Pancreas (tissue), 10 donors: Measurements from ENCODE around the gene LPAR1. TPM values are rescaled to one million over a fixed set of nuclear protein-coding genes. Genes with fewer than 3 reads are reported as not detected.
A peak's percentile ranks its signal among the peaks of the same experiment; 100 is the strongest.
"Not testable (repeated sequence)": the region's sequence is repeated elsewhere in the genome, so short reads cannot be mapped to it uniquely, and the experiment has no call there.

Source experiments
- ATAC-seq, 4 donors: fragments of 200-7000 bp; cut with Tn5 transposase; one replicate each; pipeline versions ENCODE4 v1.8.0 to v1.9.1; 2020; ENCODE audit warnings: mild to moderate bottlenecking in 4 of 4, moderate library complexity in 4 of 4
- DNase-seq, 6 donors: peaks; one replicate each; pipeline ENCODE4 v3.0.0-alpha.2; 2020
- FAIRE-seq: peaks from 2 replicates; lab custom pipeline; 2012; peaks lifted over from hg19 to GRCh38; lab: Jason Lieb, UNC
- H3K27ac ChIP-seq, 4 donors: fragments of 200-600 bp; sonication (generic); 1 replicate in 3 of 4; 2 replicates in 1 of 4; pipeline versions ENCODE4 v1.5.0 to v1.8.0; 2020
- H3K27me3 ChIP-seq, 4 donors: fragments of 200-600 bp; one replicate each; pipeline ENCODE4 v1.8.0; 2021
- H3K36me3 ChIP-seq, 3 donors: fragments of 200-600 bp; sonication (generic) in 1 of 3; one replicate each; pipeline versions ENCODE4 v1.5.0 to v1.8.0; 2020 to 2021
- H3K4me1 ChIP-seq, 3 donors: fragments of 200-600 bp; one replicate each; pipeline ENCODE4 v1.8.0; 2021
- H3K4me3 ChIP-seq, 4 donors: fragments of 200-600 bp; sonication (generic) in 2 of 4; one replicate each; pipeline versions ENCODE4 v1.5.0 to v1.8.0; 2020 to 2021
- H3K9me3 ChIP-seq, 4 donors: fragments of 200-600 bp; one replicate each; pipeline ENCODE4 v1.8.0; 2021
- whole genome bisulfite sequencing, 2 donors: extraction: QIAGEN DNeasy Blood & Tissue Kit; methylation state at CpG; one replicate each; pipeline ENCODE4 v1.1.7; 2013; 5-methylcytosine and 5-hydroxymethylcytosine counted together
- intact Hi-C, 3 donors: fragments of 100-400 bp; cut with DNase I; formaldehyde crosslinking; loops; one replicate each; pipeline versions ENCODE4 v1.11.1 to v1.14.2; 2022
- polyA plus RNA-seq, 2 donors: library from polyadenylated mRNA; stranded (reverse); fragments of 200-250 nt; gene quantifications; one replicate each; pipeline ENCODE4 v1.2.3, GENCODE V29; 2013
- total RNA-seq, 6 donors: library from RNA; stranded (reverse); fragmentation: NEBNext Ultra II Directional in 4 of 6; extraction: Animal tissue kit (Norgen Biotek cat#: 25700) in 4 of 6; gene quantifications; one replicate each; pipeline versions ENCODE4 v1.2.1 to v1.2.4, GENCODE V29; 2021 to 2023
- TF ChIP-seq, protein P1 (sequence below), 4 donors: fragments of 200-600 bp; sonication (generic) in 3 of 4; IDR thresholded peaks; one replicate each; pipeline versions ENCODE4 v1.5.0 to v1.8.0; 2021; ENCODE audit warnings: antibody characterized with exemption in 4 of 4
- donor health status: healthy with polysubstance abuse.
- donor health status: DM: no; HTN: no; CAD: no; lungs with moderate emphysema.
- donor health status: DM: no; HTN: no; CAD: no.
- donor health status: control.
- donor health status: control.
- donor health status: Bipolar disorder and iron deficiency.
- donor health status: DM: yes; HTN: yes; CAD: no.
- donor health status: DM: no; HTN: no; CAD: no.
- donor health status: DM: no; HTN: no; CAD: no.
- donor health status: DM: yes; HTN: yes; CAD: no.

The LPAR1 gene
- total and polyA plus RNA-seq, 8 donors = 3.8 to 11.4 (median 5.2) TPM

DNA sequence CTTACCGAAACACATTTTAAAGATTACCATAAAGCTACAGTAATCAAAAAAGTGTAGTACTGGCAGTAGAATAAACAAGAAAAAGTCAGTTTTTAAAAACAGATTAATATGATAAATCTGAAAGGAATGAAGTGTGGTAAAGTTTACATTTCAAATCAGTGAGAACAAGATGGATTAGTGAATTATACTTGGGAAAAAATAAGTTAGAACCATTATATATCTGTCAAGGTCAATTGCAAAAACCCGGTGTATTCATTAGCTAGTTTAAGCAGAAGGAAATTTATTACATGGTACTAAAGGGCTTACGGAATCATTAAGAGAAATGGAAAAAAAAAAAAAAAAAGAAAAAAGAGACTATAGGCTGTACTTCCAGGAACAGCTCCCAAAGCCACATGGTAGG is 205.3 kb downstream of the LPAR1 start:
- Histone ChIP-seq H3K36me3 (no peaks in the 10 kb centered on the region), H3K4me1 (no peaks in the 10 kb centered on the region), H3K27me3 (no peaks in the 10 kb centered on the region), H3K27ac (no peak overlapping the region), H3K9me3 (no peaks in the 10 kb centered on the region), H3K4me3 (no peak overlapping the region)
- WGBS, 2 donors = 39 to 41% methylated on average over 3 of the region's 3 CpGs
- TF ChIP-seq, protein P1, sequence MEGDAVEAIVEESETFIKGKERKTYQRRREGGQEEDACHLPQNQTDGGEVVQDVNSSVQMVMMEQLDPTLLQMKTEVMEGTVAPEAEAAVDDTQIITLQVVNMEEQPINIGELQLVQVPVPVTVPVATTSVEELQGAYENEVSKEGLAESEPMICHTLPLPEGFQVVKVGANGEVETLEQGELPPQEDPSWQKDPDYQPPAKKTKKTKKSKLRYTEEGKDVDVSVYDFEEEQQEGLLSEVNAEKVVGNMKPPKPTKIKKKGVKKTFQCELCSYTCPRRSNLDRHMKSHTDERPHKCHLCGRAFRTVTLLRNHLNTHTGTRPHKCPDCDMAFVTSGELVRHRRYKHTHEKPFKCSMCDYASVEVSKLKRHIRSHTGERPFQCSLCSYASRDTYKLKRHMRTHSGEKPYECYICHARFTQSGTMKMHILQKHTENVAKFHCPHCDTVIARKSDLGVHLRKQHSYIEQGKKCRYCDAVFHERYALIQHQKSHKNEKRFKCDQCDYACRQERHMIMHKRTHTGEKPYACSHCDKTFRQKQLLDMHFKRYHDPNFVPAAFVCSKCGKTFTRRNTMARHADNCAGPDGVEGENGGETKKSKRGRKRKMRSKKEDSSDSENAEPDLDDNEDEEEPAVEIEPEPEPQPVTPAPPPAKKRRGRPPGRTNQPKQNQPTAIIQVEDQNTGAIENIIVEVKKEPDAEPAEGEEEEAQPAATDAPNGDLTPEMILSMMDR (IDR thresholded peaks at IDR 0.05) = no peak
- no peak for DNase-seq
- FAIRE-seq = no peak
- ATAC-seq = no peak
- intact Hi-C loops = no loop called here

DNA sequence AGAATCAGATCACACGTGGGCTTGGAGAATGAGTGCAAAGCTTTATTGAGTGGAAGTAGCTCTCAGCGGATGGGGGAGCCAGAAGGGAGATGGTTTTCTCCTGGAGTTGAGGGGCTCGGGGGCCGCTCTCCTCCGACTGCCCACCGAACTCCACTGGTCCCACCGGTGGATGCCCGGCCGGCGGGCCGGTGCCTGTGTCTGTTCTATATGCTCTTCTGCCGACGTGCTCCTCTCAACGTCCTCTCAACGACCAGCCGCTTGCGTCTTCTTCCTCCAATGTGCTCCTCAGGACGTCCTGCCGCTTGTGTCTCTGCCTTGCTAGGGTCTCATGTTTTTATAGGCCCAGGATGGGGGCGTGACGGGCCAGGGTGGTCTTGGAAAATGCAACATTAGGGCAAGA is 207.8 kb downstream of the LPAR1 start:
- Histone ChIP-seq H3K27ac (no peak overlapping the region), H3K36me3 (no peaks in the 10 kb centered on the region), H3K9me3 (no peaks in the 10 kb centered on the region), H3K27me3 (no peaks in the 10 kb centered on the region), H3K4me1 (no peaks in the 10 kb centered on the region), H3K4me3 (no peak overlapping the region)
- WGBS, 2 donors = 91 to 94% methylated on average over 21 of the region's 21 CpGs
- FAIRE-seq (no peak), ATAC-seq (no peak), DNase-seq (peak in 1 of 6 donors; percentile 34)
- intact Hi-C loops = no loop called here
- TF ChIP-seq, protein P1 (IDR thresholded peaks at IDR 0.05) = no peak

DNA sequence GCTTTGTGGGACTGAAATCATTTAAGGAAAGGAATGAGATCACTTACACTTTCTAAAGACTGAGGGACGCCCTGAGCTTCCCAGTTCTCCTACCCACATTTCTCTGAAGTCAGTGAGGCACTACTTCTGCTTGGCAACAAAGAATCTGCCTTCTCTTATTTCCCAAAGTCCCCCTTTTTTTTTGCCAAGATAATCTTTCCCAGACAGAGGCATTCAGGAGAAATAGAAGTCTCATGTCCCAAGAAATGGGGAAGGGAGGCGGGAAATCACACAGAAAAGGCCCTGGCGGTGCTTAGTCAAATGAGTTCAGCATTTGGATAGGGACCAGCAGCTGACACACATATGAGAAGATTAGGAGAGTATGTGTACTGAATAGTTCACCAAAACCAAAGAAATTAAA is 210.0 kb downstream of the LPAR1 start:
- ATAC-seq = peak in 1 of 4 donors; percentile 43

DNA sequence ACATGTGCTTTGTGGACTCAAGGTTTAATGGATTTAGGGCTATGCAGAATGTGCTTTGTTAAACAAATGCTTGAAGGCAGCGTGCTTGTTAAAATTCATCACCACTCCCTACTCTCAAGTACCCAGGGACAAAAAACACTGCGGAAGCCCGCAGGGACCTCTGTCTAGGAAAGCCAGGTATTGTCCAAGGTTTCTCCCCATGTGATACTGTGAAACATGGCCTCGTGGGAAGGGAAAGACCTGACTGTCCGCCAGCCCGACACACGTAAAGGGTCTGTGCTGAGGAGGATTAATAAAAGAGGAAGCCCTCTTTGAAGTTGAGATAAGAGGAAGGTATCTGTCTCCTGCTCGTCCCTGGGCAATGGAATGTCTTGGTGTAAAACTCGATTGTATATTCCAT is 211.9 kb downstream of the LPAR1 start:
- H3K27me3 ChIP-seq, FAIRE-seq, H3K4me3 ChIP-seq, H3K4me1 ChIP-seq, ATAC-seq, DNase-seq, H3K27ac ChIP-seq, H3K36me3 ChIP-seq, H3K9me3 ChIP-seq, intact Hi-C loops: not testable (repeated sequence)
- 64 to 65% methylated on average over 9 of the region's 9 CpGs for WGBS, 2 donors

More for the DNA sequence above, 210.0 kb downstream of the LPAR1 start:
- Histone ChIP-seq H3K27me3 (no peaks in the 10 kb centered on the region), H3K4me3 (no peak overlapping the region), H3K27ac (no peak overlapping the region), H3K9me3 (no peaks in the 10 kb centered on the region), H3K36me3 (no peaks in the 10 kb centered on the region), H3K4me1 (no peaks in the 10 kb centered on the region)
- WGBS, 2 donors = 77 to 79% methylated on average over 3 of the region's 3 CpGs
- TF ChIP-seq, protein P1 (IDR thresholded peaks at IDR 0.05) = no peak
- intact Hi-C loops = no loop called here
- FAIRE-seq (no peak), DNase-seq (no peak)

DNA sequence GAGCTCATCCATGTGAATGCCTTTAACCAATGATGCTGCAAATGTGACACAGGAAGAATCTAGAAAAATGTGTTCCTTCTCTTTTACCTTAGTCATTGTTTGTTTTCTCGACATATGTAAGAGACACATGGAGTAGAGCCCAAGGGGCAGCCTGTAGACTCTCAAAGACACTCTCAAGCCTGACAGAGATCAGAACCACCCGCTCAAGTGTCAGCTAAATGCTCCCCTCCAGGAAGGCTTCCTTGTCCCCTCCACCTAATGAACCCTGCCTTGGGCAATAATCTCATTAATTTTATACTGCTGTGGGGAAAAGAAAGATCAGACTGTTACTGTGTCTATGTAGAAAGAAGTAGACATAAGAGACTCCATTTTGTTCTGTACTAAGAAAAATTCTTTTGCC is 212.3 kb downstream of the LPAR1 start:
- Histone ChIP-seq H3K36me3 (no peaks in the 10 kb centered on the region), H3K27me3 (no peaks in the 10 kb centered on the region), H3K27ac (no peak overlapping the region), H3K9me3 (no peaks in the 10 kb centered on the region), H3K4me1 (no peaks in the 10 kb centered on the region), H3K4me3 (no peak overlapping the region)
- WGBS, 2 donors = 77 to 87% methylated on average over 2 of the region's 2 CpGs
- no peak for ATAC-seq
- intact Hi-C loops = no loop called here
- no peak for DNase-seq
- TF ChIP-seq, protein P1 (IDR thresholded peaks at IDR 0.05) = no peak
- FAIRE-seq = no peak

DNA sequence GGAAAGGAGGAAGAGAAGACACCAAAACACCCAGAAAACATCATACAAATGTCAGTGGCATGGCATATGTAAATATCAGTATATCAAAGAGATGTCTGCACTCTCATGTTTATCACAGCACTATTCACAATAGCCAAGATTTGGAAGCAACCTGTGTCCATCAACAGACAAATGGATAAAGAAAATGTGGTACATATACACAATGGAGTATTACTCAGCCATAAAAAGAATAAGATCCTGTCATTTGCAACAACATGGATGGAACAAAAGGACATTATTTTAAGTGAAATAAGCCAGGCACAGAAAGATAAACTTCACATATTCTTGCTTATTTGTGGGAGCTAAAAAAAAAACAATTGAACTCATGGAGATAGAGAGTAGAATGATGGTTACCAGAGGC is 213.1 kb downstream of the LPAR1 start:
- H3K27ac ChIP-seq, ATAC-seq, DNase-seq, H3K27me3 ChIP-seq, H3K36me3 ChIP-seq, H3K9me3 ChIP-seq, H3K4me1 ChIP-seq, FAIRE-seq, intact Hi-C loops, H3K4me3 ChIP-seq: not testable (repeated sequence)
